ENCODE measurements around the gene TBC1D16. TPM values are rescaled to one million over a fixed set of nuclear protein-coding genes. Genes with fewer than 3 reads are reported as not detected.

The TBC1D16 gene
- polyA plus RNA-seq, 3 donors: 12.2 to 42.0 (median 37.9) TPM

DNA sequence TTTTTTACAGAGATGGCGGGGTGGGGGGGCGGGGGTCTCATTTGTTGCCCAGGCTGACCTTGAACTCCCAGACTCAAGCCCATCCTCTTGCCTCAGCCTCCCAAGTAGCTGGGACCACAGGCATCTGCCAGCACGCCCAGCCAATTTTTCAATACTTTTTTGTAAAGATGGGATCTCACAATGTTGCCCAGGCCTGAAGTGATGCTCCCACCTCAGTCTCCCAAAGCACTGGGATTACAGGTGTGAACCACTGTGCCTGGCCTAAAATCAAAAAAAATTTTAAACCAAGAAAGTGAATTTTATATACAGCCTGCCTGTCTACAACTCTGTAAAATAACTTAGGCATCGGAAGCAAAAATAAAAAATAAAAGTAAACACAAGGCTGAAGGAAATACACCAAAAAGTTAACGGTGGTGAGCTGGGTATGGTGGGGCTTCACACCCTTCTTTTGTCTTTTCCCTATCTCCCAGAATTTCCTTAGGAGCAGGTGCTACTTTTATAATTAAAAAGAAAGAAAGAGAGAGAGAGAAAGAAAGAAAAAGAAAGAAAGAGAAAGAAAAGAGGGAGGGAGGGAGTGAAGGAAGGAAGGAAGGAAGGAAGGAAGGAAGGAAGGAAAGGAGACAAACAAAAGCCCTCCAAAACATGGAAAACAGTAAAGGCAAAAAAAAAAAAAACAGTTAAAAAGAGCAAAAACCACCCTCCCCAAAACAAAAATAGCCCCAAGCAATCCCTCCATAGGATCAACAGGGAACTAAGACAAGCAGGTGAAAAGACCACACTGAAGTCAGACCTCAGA lies 51.4 kb downstream of the TBC1D16 start:
- no peak overlapping the region for H3K27ac ChIP-seq (ENCODE audit: low read depth, low read length)
- 88 to 91% (median 89%) methylated on average over 5 of the region's 5 CpGs for WGBS, 3 donors

GRCh38 chr17:79983456-79983855 lies 52.2 kb downstream of the TBC1D16 start:
- no peak overlapping the region for H3K27ac ChIP-seq (ENCODE audit: low read depth, low read length)
- WGBS, 3 donors: 74 to 89% (median 87%) methylated on average over 14 of the region's 14 CpGs

- 93 to 95% (median 94%) methylated on average over 17 of the region's 17 CpGs for WGBS, 3 donors
- no peak overlapping the region for H3K27ac ChIP-seq (ENCODE audit: low read depth, low read length)
Measured at GRCh38 chr17:79982986-79983385, 52.7 kb downstream of the TBC1D16 start.

- 81 to 90% (median 87%) methylated on average over 23 of the region's 23 CpGs for WGBS, 3 donors
- H3K27ac ChIP-seq (ENCODE audit: low read depth, low read length): no peak overlapping the region
Measured at GRCh38 chr17:79981661-79982101, 54.0 kb downstream of the TBC1D16 start.

GRCh38 chr17:79981090-79981489 lies 54.6 kb downstream of the TBC1D16 start:
- H3K27ac ChIP-seq (ENCODE audit: low read depth, low read length): no peak overlapping the region
- WGBS, 3 donors: 77 to 88% (median 84%) methylated on average over 15 of the region's 15 CpGs

- no peak overlapping the region for H3K27ac ChIP-seq (ENCODE audit: low read depth, low read length)
- WGBS, 3 donors: 90 to 93% (median 91%) methylated on average over 23 of the region's 23 CpGs
Measured at GRCh38 chr17:79980246-79981043, 55.2 kb downstream of the TBC1D16 start.

GRCh38 chr17:79979816-79980215 lies 55.9 kb downstream of the TBC1D16 start:
- no peak overlapping the region for H3K27ac ChIP-seq (ENCODE audit: low read depth, low read length)
- WGBS, 3 donors: 94 to 96% (median 95%) methylated on average over 12 of the region's 12 CpGs

DNA sequence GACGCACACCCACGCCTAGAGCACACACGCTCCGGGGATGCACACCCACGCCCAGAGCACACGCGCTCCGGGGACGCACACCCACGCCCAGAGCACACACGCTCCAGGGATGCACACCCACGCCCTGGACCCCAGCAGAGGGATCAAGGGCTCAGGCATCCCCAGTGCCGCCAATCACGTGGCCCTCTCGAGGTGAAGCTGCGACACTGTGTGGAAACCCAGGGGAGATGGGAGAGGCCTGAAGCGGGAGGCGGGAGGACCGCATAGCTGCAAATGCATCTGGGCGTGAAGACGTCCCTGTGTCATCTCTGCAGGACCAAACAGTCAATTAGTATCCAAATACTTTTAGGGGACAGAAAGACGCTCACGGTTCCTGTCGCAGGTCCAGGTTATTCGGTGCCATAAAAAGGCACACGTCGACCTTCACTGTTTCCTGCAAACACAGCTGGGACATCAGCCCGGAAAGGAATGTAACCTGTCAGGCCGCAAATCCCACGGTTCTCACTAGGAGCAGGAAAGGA lies 56.4 kb downstream of the TBC1D16 start:
- WGBS, 3 donors: 79 to 91% (median 91%) methylated on average over 30 of the region's 30 CpGs
- no peak overlapping the region for H3K27ac ChIP-seq (ENCODE audit: low read depth, low read length)

DNA sequence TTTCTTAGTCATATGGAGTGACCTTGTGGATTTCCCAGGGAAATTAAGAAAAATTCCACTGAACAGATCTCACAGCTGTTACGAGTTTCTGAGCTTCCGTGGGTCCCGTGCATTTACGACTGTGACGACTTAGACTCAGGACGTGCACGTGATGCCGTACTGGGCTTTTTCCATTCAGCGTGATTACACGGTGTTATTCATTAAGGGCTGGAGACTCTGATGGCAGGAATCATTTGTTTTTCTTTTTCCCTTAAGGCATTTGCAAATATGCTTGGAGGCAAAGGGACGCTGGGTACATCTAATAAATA lies 57.2 kb downstream of the TBC1D16 start:
- 75 to 79% (median 76%) methylated on average over 11 of the region's 11 CpGs for WGBS, 3 donors
- no peak overlapping the region for H3K27ac ChIP-seq (ENCODE audit: low read depth, low read length)

DNA sequence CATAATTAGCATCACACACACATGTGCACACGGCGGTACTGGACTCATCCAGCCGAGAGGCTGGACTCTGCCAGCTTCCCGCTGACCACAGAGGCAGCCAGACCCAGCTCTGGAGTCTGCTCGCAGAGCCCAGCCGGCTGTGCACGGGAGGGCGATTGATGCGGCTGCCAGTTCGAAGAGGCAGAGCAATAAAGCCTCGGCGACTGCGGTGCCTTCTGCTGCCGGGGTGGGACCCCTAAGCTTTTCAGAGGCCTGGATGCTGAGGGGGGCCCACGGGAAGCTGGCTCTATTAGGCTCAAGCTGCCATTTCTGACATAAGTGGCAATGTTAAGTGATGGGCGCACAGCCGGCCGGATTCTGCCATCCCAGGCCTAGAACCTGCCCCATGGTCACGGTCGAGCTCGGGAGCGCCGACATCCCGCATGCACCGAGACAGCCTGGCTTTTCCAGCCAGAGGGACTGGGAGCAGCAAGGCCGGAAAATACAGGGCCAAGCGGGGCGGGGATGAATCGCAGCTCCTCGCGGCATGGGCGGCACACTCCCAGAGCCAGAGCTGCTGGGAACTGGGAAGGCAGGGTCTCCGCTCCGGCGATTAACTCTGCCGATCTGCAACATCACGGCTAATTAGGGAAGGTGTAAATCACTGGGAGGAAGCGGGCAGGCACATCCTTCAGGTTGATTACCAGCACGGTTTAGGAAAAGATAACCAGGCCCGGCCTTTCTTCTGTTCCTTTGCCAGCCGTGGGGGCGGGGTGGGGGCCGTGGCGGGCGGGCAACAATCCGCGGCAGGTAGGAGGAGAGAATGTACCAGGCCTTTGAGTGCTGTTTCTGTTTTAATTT lies 57.7 kb downstream of the TBC1D16 start:
- 81 to 83% (median 82%) methylated on average over 46 to 47 of the region's 47 CpGs for WGBS, 3 donors
- no peak overlapping the region for H3K27ac ChIP-seq (ENCODE audit: low read depth, low read length)

- H3K27ac ChIP-seq (ENCODE audit: low read depth, low read length): no peak overlapping the region
- WGBS, 3 donors: 87 to 92% (median 88%) methylated on average over 18 of the region's 18 CpGs
Measured at GRCh38 chr17:79977161-79977631, 58.5 kb downstream of the TBC1D16 start.

- 91 to 95% (median 92%) methylated on average over 14 of the region's 14 CpGs for WGBS, 3 donors
- H3K27ac ChIP-seq (ENCODE audit: low read depth, low read length): no peak overlapping the region
Measured at GRCh38 chr17:79976451-79976850, 59.2 kb downstream of the TBC1D16 start.

DNA sequence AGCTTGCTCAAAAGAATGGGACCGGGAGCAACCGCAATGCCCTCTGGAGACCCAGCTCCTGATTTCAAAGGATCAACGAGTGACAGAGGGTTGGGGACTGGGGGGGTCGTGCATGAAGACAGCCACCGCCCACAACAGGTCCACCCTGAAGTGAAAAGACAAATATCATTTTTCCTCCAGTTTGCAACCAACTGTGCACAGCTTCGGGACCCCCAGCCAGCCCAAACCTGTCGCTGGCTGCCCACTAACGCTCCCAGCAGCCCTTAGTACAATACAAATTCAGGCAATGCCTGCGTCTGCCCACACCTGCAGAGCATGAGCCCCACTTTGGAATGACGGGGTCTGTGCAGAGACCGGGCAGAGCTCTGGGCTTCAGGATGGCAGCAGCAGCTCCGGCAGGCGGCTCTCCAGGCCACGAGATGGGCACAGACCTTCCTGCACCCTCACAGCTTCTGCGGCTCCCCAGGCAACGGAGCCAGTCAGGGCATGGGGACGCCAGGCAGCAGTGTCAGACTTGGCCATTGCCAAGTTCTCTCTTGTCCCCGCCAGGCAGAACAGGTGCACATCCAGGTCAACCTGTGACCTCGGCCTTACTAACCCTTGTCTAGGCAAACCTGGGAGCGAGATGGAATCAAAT lies 60.1 kb downstream of the TBC1D16 start:
- WGBS, 3 donors: 88 to 94% (median 94%) methylated on average over 20 of the region's 20 CpGs
- H3K27ac ChIP-seq (ENCODE audit: low read depth, low read length): no peak overlapping the region

DNA sequence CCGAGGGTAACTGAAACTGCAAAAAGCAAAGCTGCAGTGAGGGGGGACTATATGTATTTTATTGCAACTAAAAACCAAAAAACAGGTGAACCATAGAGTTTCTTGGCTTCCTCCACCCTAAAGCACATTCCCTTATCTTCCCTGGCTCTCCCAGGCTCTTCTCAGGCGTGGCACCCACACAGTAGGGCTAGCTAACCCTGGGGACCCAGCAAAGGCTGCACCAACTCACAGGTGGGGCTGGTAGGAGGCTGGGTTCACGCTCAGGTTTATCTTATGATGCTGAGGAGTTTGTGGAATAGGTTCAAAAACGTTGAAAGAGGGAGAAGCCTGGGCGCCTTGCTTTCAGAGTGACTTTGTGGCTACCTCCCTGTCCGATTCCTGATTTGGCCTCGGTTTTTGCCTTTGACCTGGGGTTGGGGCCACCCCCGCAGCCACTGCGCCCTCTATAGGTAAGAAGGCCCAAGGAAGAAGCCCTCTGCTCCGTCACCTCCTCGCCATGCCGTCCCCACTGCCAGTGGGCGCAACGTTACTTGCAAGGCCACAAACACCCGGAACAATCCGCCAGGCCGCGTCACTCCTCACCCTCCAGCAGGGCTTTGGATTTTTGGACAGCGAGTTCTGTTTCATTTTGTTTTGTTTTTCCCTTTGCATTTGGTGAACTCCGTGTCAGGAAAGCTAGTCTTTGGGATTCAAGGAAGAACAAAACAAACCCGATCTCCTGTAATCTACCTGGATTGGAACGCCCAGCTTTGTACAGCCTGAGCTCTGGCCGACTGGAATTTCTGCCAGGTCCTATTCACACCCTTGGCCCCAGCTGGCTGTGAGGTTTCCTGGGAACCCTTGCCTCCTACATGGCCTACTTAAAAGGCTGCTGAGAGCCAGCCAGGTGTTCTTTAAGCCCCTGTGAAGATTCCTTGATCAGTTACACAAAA lies 60.8 kb downstream of the TBC1D16 start:
- 59 to 85% (median 84%) methylated on average over 23 of the region's 23 CpGs for WGBS, 3 donors

GRCh38 chr17:79971651-79972050 lies 64.0 kb downstream of the TBC1D16 start:
- WGBS, 3 donors: 90 to 94% (median 94%) methylated on average over 9 of the region's 9 CpGs
- H3K27ac ChIP-seq (ENCODE audit: low read depth, low read length): no peak overlapping the region

More for the DNA sequence above, 60.8 kb downstream of the TBC1D16 start:
- H3K27ac ChIP-seq (ENCODE audit: low read depth, low read length): no peak overlapping the region

DNA sequence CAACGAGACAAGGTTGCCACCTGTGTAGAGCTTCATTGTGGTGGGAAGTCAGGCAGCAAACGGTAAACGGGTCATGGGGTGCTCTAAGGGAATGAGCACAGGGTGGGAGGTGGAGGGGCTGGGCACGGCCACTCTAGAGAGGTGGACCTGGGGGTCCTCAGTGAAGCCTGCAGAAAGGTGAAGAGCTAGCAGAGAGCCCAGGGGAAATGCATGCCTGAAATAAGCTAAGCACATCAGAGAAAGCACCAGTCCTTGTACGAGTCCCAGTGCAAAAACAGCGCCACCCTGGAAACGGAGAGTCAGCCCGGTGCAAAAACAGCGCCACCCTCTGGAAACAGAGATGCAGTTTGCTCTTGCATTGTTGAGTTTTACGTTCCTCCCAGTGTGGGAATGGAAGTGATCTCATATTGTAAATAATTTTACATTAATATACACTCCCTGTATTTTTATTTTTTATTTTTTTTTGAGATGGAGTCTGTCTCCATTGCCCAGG lies 65.0 kb downstream of the TBC1D16 start:
- no peak overlapping the region for H3K27ac ChIP-seq (ENCODE audit: low read depth, low read length)
- WGBS, 3 donors: 48 to 53% (median 48%) methylated on average over 10 of the region's 10 CpGs

DNA sequence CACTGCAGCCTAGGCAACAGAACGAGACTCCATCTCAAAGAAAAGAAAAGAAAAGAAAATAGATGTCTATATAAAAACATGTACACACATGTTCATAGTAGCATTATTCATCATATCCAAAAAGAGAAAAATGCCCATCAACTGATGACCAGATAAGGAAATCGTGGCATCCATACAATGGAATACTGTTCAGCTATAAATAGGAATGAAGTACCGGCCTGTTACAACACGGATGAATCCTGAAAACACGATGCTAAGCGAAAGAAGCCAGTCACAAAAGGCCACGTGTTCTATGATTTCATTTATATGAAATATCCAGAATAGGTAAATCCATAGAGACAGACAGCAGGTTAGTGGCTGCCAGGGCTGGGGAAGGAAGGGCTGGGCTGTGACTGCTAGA lies 65.8 kb downstream of the TBC1D16 start:
- 86 to 95% (median 91%) methylated on average over 7 of the region's 7 CpGs for WGBS, 3 donors

More for the DNA sequence above, 65.8 kb downstream of the TBC1D16 start:
- no peak overlapping the region for H3K27ac ChIP-seq (ENCODE audit: low read depth, low read length)
